Activated CD4-positive, alpha-beta T cell treated with anti-CD3 and anti-CD28 coated beads, Interleukin-2, amount 10 ng/mL, durations not matched to agents 7 days and 5 days (primary cell): ENCODE data around the gene MOXD1. TPM values are rescaled to one million over a fixed set of nuclear protein-coding genes. Genes with fewer than 3 reads are reported as not detected.
"Not testable (repeated sequence)": the region's sequence is repeated elsewhere in the genome, so short reads cannot be mapped to it uniquely, and the experiment has no call there.

ENCODE experiments used
- CTCF ChIA-PET: fragments of 350-600 bp; sonication (Branson Sonifier 250); formaldehyde crosslinking; loops from one replicate; lab custom pipeline; 2021; ENCODE audit warnings: antibody characterized with exemption; lab: Charles Lee
- POLR2A ChIA-PET: fragments of 350-600 bp; sonication (Branson Sonifier 250); formaldehyde crosslinking; loops from one replicate; lab custom pipeline; 2021; ENCODE audit warnings: antibody characterized with exemption; lab: Charles Lee
- DNase-seq: peaks from one replicate; pipeline ENCODE4 v3.0.0-alpha.2; 2020
- H3K27ac Mint-ChIP-seq: one replicate; pipeline ENCODE4 v1.8.0; 2021; ENCODE audit warnings: mild to moderate bottlenecking, moderate library complexity, mixed read lengths
- H3K27me3 Mint-ChIP-seq: one replicate; pipeline ENCODE4 v1.8.0; 2021; ENCODE audit warnings: mixed read lengths
- H3K36me3 Mint-ChIP-seq: one replicate; pipeline ENCODE4 v1.8.0; 2021; ENCODE audit warnings: low read depth, mixed read lengths
- H3K4me1 Mint-ChIP-seq: one replicate; pipeline ENCODE4 v1.8.0; 2021; ENCODE audit warnings: mixed read lengths
- H3K4me3 Mint-ChIP-seq: one replicate; pipeline ENCODE4 v1.8.0; 2021; ENCODE audit warnings: mild to moderate bottlenecking, moderate library complexity, mixed read lengths
- H3K9me3 Mint-ChIP-seq: one replicate; pipeline ENCODE4 v1.8.0; 2021; ENCODE audit warnings: mixed read lengths
- total RNA-seq, 2 experiments: library from RNA; stranded (reverse); gene quantifications; one replicate each; pipeline ENCODE4 v1.2.3, GENCODE V29; 2021

The MOXD1 gene
- total RNA-seq, 2 experiments from 2014 or later, result not detected

GRCh38 chr6:132316970-132317369 is 84.3 kb downstream of the MOXD1 start:
- ChIA-PET POLR2A (no interaction called here), CTCF (no interaction called here)
- peaks cover 6% of the 10 kb centered on the region for H3K9me3 Mint-ChIP-seq

GRCh38 chr6:132314432-132314831 is 86.8 kb downstream of the MOXD1 start:
- Mint-ChIP-seq H3K27me3 (peaks cover 16% of the 10 kb centered on the region), H3K4me1 (no peaks in the 10 kb centered on the region), H3K36me3 (no peaks in the 10 kb centered on the region), H3K4me3 (no peak overlapping the region), H3K9me3 (peaks cover 9% of the 10 kb centered on the region), H3K27ac (no peak overlapping the region)
- CTCF ChIA-PET, result no interaction called here
- POLR2A ChIA-PET, result no interaction called here
- DNase-seq, result no peak

More at GRCh38 chr6:132316970-132317369, 84.3 kb downstream of the MOXD1 start:
- no peaks in the 10 kb centered on the region for H3K4me1 Mint-ChIP-seq
- DNase-seq, result no peak
- H3K4me3 Mint-ChIP-seq, result no peak overlapping the region
- peaks cover 4% of the 10 kb centered on the region for H3K27me3 Mint-ChIP-seq
- H3K27ac Mint-ChIP-seq, result no peak overlapping the region
- no peaks in the 10 kb centered on the region for H3K36me3 Mint-ChIP-seq

- no peaks in the 10 kb centered on the region for H3K4me1 Mint-ChIP-seq
- POLR2A ChIA-PET, result no interaction called here
- CTCF ChIA-PET, result no interaction called here
- peaks cover 14% of the 10 kb centered on the region for H3K27me3 Mint-ChIP-seq
- no peak overlapping the region for H3K27ac Mint-ChIP-seq
- H3K4me3 Mint-ChIP-seq, result no peak overlapping the region
- H3K9me3 Mint-ChIP-seq, result peaks cover 7% of the 10 kb centered on the region
- H3K36me3 Mint-ChIP-seq, result no peaks in the 10 kb centered on the region
- DNase-seq, result no peak
Measured at GRCh38 chr6:132310921-132311320, 90.4 kb downstream of the MOXD1 start.

- H3K27ac Mint-ChIP-seq, POLR2A ChIA-PET: not testable (repeated sequence)
- H3K27me3 Mint-ChIP-seq, result peaks cover 14% of the 10 kb centered on the region
Measured at GRCh38 chr6:132310151-132310550, 91.1 kb downstream of the MOXD1 start.

GRCh38 chr6:132304891-132305305 is 96.4 kb downstream of the MOXD1 start:
- ChIA-PET POLR2A (no interaction called here), CTCF (no interaction called here)
- no peak for DNase-seq
- Mint-ChIP-seq H3K9me3 (peaks cover 5% of the 10 kb centered on the region), H3K36me3 (no peaks in the 10 kb centered on the region), H3K27me3 (peaks cover 9% of the 10 kb centered on the region), H3K4me3 (no peak overlapping the region), H3K27ac (no peak overlapping the region), H3K4me1 (no peaks in the 10 kb centered on the region)

More at GRCh38 chr6:132310151-132310550, 91.1 kb downstream of the MOXD1 start:
- H3K4me3 Mint-ChIP-seq, CTCF ChIA-PET, H3K36me3 Mint-ChIP-seq, H3K4me1 Mint-ChIP-seq, H3K9me3 Mint-ChIP-seq, DNase-seq: not testable (repeated sequence)

- H3K27ac Mint-ChIP-seq, result no peak overlapping the region
- ChIA-PET CTCF (interaction anchor here (1.9 to 2.0 kb wide), 2 partner anchors 21 to 183 kb away, joined by 6 read pairs; no protein-coding TSS in a partner anchor), POLR2A (no interaction called here)
- H3K9me3 Mint-ChIP-seq, result no peaks in the 10 kb centered on the region
- no peak overlapping the region for H3K4me3 Mint-ChIP-seq
- no peaks in the 10 kb centered on the region for H3K36me3 Mint-ChIP-seq
- H3K27me3 Mint-ChIP-seq, result peaks cover 15% of the 10 kb centered on the region
- no peaks in the 10 kb centered on the region for H3K4me1 Mint-ChIP-seq
- peak; percentile 19 for DNase-seq
Measured at GRCh38 chr6:132300323-132300949, 100.8 kb downstream of the MOXD1 start.

- Mint-ChIP-seq H3K4me3 (no peak overlapping the region), H3K36me3 (no peaks in the 10 kb centered on the region), H3K4me1 (no peaks in the 10 kb centered on the region), H3K27ac (no peak overlapping the region), H3K27me3 (peaks cover 16% of the 10 kb centered on the region), H3K9me3 (no peaks in the 10 kb centered on the region)
- DNase-seq, result peak; percentile 42
- POLR2A ChIA-PET, result no interaction called here
- CTCF ChIA-PET, result interaction anchor here (1.0 kb wide), 1 partner anchor 191 kb away, joined by 3 read pairs; no protein-coding TSS in a partner anchor
Measured at GRCh38 chr6:132298344-132298949, 102.8 kb downstream of the MOXD1 start.

GRCh38 chr6:132289756-132290155 is 111.5 kb downstream of the MOXD1 start:
- ChIA-PET POLR2A (interaction anchor here (0.7 kb wide), 1 partner anchor 30 kb away, joined by 4 read pairs; no protein-coding TSS in a partner anchor), CTCF (interaction anchor here (1.6 kb wide), 1 partner anchor 10 kb away, joined by 4 read pairs; no protein-coding TSS in a partner anchor)
- Mint-ChIP-seq H3K4me1 (no peaks in the 10 kb centered on the region), H3K27me3 (peaks cover 5% of the 10 kb centered on the region), H3K9me3 (no peaks in the 10 kb centered on the region), H3K36me3 (no peaks in the 10 kb centered on the region), H3K4me3 (no peak overlapping the region), H3K27ac (no peak overlapping the region)
- DNase-seq, result no peak

- POLR2A ChIA-PET, result no interaction called here
Measured at GRCh38 chr6:132287101-132287500, 114.2 kb downstream of the MOXD1 start.

GRCh38 chr6:132286298-132287019 is 114.8 kb downstream of the MOXD1 start:
- H3K4me1 Mint-ChIP-seq, result no peaks in the 10 kb centered on the region
- H3K9me3 Mint-ChIP-seq, result no peaks in the 10 kb centered on the region
- H3K4me3 Mint-ChIP-seq, result no peak overlapping the region
- ChIA-PET POLR2A (no interaction called here), CTCF (no interaction called here)
- no peak overlapping the region for H3K27ac Mint-ChIP-seq
- no peaks in the 10 kb centered on the region for H3K36me3 Mint-ChIP-seq
- DNase-seq, result no peak
- H3K27me3 Mint-ChIP-seq, result peaks cover 9% of the 10 kb centered on the region

More at GRCh38 chr6:132287101-132287500, 114.2 kb downstream of the MOXD1 start:
- no peak for DNase-seq
- Mint-ChIP-seq H3K27ac (no peak overlapping the region), H3K27me3 (peaks cover 8% of the 10 kb centered on the region), H3K4me1 (no peaks in the 10 kb centered on the region), H3K9me3 (no peaks in the 10 kb centered on the region), H3K36me3 (no peaks in the 10 kb centered on the region), H3K4me3 (no peak overlapping the region)
- CTCF ChIA-PET, result no interaction called here

- POLR2A ChIA-PET, result no interaction called here
- Mint-ChIP-seq H3K36me3 (no peaks in the 10 kb centered on the region), H3K9me3 (no peaks in the 10 kb centered on the region), H3K27ac (no peak overlapping the region), H3K4me3 (no peak overlapping the region), H3K27me3 (peaks cover 12% of the 10 kb centered on the region), H3K4me1 (no peaks in the 10 kb centered on the region)
- CTCF ChIA-PET, result interaction anchor here (1.0 kb wide), 1 partner anchor 198 kb away, joined by 3 read pairs; no protein-coding TSS in a partner anchor
- DNase-seq, result no peak
Measured at GRCh38 chr6:132285004-132285780, 116.1 kb downstream of the MOXD1 start.

GRCh38 chr6:132282696-132283095 is 118.6 kb downstream of the MOXD1 start:
- no peaks in the 10 kb centered on the region for H3K9me3 Mint-ChIP-seq
- H3K27me3 Mint-ChIP-seq, result peaks cover 11% of the 10 kb centered on the region
- H3K36me3 Mint-ChIP-seq, result no peaks in the 10 kb centered on the region
- no peak overlapping the region for H3K27ac Mint-ChIP-seq
- no peaks in the 10 kb centered on the region for H3K4me1 Mint-ChIP-seq
- CTCF ChIA-PET, result no interaction called here
- DNase-seq, result no peak
- POLR2A ChIA-PET, result no interaction called here
- no peak overlapping the region for H3K4me3 Mint-ChIP-seq
